Inflammatory macrophage treated with lipopolysaccharide for 1 hour (primary cell): ENCODE data around the gene ZNF324.
"Not testable (repeated sequence)": the region's sequence is repeated elsewhere in the genome, so short reads cannot be mapped to it uniquely, and the experiment has no call there.

Experiments
- DNase-seq, 2 donors: peaks; one replicate each; pipeline ENCODE4 v3.0.0-alpha.2; 2020 to 2022

The ZNF324 gene

DNA sequence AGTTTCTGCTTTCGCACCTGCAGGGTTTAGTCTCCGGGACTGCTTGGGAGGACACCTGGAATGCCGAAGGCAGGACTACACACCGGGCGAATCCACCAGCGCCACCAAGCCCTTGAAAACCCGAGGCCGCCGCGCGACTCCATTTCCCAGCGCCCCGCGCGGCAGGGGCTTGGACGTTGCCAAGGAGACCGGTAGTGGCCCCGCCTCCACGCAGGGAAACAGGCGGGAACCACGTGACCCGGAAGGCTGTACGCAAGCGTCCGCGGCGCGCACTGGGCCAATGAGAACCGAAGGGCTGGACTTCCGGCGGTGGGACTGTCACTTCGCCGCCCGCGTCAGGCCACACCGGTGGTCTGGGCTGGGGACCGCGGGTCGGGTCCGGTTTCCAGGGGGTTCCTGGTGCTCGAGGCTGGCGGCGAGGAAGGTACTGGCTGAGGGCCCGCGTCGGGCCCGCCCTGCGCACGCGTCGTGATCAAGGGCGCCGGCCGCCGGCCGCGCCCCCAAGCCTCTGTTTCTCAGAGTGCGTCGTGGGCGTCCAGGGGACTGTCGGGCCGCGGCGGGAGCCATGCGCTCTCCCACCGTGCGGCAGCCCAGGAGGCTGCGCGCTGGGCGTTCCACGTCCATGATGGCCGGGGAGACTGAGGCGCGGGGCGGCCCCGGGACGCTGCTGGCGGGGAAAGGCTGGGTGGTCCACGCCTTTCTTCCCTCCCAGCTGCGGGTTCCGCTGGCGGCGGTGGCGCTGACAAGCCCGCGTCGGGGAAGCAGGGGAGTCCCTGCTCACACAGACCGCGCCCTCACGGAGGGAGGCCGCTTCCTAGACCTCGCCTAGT is at the start of gene ZNF324:
TSS of gene ZNF324 (plus strand) at position 321 of the 830 bp plus-strand sequence. CDS start 2,106 bp downstream, outside the sequence.
- DNase-seq: peak; percentile 96 to 98

GRCh38 chr19:58428617-58429016 is 38.3 kb upstream of the ZNF324 start:
- DNase-seq: no peak

GRCh38 chr19:58429745-58430144 is 37.1 kb upstream of the ZNF324 start:
- DNase-seq: no peak

- no peak for DNase-seq
Measured at GRCh38 chr19:58434217-58434616, 32.7 kb upstream of the ZNF324 start.

DNA sequence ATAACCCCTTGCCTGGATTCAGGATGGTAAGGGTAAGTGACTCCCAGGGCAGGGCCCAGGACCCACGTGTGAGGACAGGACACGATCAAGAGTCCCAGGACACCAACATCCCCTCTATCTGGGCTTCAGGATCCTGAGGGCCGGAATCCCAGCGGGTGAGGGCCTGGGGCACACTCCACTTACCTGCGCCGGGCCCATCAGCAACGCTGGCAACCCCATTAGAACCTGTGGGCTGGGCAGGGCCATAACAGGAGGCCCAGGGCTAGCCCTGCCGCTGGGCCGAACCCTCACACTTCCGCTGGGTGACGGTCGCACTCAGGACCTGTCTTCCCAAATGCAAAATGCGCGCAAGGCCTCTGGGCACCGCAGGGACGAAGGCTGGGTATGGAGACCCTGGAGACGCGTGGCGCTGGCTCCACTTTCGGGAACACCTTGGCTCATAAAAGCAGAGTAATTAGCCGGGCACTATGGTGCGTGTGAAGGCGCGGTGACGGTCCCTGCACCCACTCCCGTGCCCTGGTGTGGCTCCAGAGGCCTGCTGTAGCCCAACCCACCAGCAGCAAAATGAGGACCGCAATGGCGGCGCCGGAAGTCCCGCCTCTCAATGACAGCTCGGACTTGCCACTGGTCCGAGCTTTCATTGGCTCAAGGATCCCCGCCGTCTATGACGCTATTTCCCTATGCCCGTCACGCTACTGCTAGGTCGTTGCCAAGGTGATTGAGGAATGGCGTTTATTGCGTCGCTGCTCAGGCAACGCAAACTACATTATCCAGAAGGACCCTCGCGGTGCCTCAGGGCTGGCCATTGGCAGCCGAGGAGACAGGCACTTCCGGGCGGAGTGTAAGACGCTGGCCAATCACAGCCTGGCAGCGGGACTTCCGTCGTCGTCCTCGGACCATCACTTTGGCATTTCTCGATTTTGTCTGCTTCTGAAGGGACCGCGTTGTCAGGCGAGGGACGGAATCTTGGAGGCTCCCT is 27.0 kb upstream of the ZNF324 start, which contains the start of gene ZNF132:
TSS of gene ZNF132 (minus strand) at position 578 of the 979 bp plus-strand sequence. CDS start at position 246, 332 bp downstream.
- DNase-seq: peak; percentile 98 to 100

DNA sequence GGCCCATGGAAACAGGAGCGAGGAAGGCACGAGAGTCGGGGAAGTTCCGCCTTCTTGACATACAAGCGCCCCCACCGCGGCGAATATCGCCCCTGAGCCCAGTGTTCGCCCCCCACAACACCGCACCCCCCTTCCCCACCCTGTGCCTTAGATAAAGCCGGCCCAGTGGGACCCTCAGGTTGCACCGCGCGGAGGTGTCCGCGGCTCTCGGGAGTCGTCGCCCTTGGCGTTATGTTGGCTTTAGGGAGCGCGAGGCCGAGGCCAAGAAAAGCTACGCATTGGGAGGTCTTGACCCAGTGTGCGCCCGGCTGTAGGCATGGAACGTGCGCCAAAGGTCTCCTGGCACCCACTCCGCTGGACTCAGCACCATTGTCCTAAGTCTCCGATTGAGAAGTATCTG is 26.3 kb upstream of the ZNF324 start:
- no peak for DNase-seq

- not testable (repeated sequence) for DNase-seq
Measured at GRCh38 chr19:58442986-58443385, 23.9 kb upstream of the ZNF324 start.

DNA sequence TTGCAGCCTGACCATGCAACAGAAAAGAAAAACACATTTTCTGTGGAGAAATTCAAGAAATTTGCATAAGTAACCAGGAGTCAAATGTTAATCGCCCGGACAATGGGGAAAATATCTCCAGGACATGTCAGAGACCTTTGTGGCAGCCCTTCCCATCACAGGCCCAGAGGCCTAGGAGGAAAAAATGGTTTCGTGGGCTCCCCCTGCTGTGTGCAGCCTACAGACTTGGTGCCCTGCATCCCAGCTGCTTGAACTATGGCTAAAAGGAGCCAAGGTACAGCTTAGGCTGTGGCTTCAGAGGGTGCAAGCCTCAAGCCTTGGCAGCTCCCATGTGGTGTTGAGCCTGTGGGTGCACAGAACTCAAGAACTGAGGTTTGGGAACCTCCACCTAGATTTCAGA is 18.0 kb upstream of the ZNF324 start:
- not testable (repeated sequence) for DNase-seq

DNA sequence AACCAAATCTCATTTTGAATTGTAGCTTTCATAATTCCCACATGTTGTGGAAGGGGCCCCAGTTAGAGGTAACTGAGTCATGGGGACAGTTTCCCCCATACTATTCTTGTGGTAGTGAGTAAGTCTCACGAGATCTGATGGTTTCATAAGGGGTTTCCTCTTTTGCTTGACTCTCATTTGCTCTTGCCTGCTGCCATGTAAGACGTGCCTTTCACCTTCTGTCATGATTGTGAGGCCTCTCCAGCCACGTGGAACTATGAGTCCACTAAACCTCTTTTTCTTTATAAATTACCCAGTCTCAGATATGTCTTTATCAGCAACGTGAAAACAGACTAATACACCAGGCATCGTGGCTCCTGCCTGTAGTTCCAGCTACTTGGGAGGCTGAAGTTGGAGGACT is 16.9 kb upstream of the ZNF324 start:
- DNase-seq: not testable (repeated sequence)

GRCh38 chr19:58450856-58451357 is 16.0 kb upstream of the ZNF324 start:
- DNase-seq: peak in 1 of 2 donors; percentile 11

GRCh38 chr19:58451358-58452101 is 15.3 kb upstream of the ZNF324 start, which contains the start of gene ZNF324B:
ZNF324B (plus strand) TSS chr19:58451622; CDS start chr19:58453702, 2,080 bp downstream.
- DNase-seq: peak; percentile 95 to 97

DNA sequence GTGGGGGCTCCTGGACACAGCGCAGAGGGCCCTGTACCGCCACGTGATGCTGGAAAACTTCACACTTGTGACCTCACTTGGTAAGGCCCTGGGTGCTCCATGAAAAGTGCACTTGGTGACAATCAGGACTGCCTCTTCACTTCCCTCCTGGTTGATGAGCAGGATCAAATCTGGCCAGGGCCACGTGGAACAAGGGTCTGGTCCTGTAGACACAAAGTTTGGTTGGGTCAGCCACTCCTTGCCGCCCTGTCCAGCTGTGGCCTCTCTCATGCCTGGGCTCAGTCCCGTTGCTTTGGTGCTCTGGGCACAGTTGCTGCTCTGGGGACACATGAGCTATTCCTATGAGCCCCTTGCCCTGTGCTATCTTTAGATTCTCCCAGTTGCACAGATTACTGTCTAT is 13.1 kb upstream of the ZNF324 start:
- no peak for DNase-seq

GRCh38 chr19:58455306-58455705 is 11.6 kb upstream of the ZNF324 start:
- DNase-seq: no peak

DNA sequence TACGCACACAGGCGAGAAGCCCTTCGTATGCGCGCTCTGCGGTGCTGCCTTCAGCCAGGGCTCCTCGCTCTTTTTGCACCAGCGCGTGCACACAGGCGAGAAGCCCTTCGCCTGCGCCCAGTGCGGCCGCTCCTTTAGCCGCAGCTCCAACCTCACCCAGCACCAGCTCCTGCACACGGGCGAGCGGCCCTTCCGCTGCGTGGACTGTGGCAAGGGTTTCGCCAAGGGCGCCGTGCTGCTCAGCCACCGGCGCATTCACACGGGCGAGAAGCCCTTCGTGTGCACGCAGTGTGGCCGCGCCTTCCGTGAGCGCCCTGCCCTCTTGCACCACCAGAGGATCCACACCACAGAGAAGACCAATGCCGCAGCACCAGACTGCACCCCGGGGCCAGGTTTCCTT is 10.8 kb upstream of the ZNF324 start:
- DNase-seq: no peak

GRCh38 chr19:58460039-58460438 is 6.8 kb upstream of the ZNF324 start:
- DNase-seq: no peak

DNA sequence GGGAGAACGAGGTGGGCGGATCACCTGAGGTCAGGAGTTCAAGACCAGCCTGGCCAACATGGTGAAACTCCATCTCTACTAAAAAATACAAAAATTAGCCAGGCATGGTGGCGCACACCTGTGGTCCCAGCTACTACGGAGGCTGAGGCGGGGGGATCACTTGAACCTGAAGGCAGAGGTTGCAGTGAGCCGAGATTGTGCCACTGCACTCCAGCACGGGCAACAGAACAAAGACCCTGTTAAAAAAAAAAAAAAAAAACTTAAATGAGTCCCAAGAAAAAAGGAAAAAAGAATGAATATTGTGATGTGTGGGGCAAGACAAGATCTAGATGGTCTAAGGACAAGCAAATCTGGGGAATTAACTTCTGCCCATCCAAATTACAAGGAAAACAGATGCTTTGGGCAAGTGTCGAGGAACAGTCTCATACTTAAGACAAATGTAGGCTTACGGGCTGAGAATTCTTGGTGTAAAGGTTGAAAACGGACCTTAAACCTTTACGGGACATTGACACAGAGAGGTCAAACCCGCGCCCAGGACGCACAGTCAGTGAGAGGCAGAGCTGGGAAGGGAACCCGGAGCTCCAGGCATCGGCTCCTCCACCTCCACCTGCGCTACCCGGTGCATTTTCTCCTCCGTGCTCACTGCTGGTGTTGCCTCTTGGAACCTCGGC is 656 bp upstream of the ZNF324 start:
- no peak for DNase-seq

- no peak for DNase-seq
Measured at GRCh38 chr19:58468216-58468839, 1.4 kb downstream of the ZNF324 start.

DNA sequence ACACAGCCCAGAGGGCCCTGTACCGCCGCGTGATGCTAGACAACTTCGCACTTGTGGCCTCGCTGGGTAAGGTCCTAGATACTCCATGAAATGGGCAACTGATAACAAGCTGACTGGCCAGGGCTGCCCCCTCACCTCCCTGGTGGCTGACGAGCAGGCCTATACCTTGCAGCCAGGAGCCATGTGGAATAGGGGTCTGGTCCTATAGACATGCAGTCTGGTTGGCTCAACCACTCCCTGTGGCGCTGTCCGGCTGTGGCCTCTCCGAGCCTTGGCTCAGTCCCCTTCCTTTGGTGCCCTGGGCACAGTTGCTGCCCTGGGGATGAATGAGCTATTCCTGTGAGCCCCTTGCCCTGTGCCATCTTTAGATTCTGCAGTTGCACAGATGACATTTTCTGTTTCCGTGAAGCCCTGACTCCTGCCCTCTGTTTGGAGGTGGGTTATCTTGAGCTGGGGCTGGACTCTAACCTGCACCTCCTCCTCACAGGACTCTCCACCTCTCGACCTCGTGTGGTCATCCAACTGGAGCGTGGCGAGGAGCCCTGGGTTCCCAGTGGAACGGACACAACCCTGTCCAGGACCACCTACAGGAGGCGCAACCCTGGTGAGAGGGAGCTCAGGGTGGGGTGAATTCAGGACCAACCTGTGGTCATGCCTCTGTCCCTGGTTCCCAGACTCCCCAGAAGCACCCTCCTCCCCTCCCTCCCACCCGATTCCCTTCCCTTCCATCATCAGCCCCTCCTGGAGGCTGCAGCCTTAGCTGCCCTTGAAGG is 2.5 kb downstream of the ZNF324 start:
- DNase-seq: no peak

GRCh38 chr19:58470837-58471543 is 4.1 kb downstream of the ZNF324 start:
- DNase-seq: not testable (repeated sequence)

DNA sequence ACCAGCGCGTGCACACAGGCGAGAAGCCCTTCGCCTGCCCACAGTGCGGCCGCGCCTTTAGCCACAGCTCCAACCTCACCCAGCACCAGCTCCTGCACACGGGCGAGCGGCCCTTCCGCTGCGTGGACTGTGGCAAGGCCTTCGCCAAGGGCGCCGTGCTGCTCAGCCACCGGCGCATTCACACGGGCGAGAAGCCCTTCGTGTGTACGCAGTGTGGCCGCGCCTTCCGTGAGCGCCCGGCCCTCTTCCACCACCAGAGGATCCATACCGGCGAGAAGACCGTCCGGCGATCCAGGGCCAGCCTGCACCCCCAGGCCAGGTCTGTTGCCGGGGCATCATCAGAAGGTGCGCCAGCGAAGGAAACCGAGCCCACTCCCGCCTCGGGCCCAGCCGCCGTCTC is 4.9 kb downstream of the ZNF324 start:
- DNase-seq: no peak
